H1 (cell line): Measurements from ENCODE around the gene C2orf72. TPM values are rescaled to one million over a fixed set of nuclear protein-coding genes. Genes with fewer than 3 reads are reported as not detected.

Experiments
- CTCF ChIA-PET: fragments of 300-600 bp; sonication (Branson Sonifier 250); formaldehyde crosslinking; loops from one replicate; lab custom pipeline; 2021; ENCODE audit not compliant: partially characterized antibody; lab: Charles Lee
- POLR2A ChIA-PET: fragments of 300-600 bp; sonication (Branson Sonifier 250); formaldehyde crosslinking; loops from one replicate; lab custom pipeline; 2021; ENCODE audit warnings: inconsistent platforms; ENCODE audit not compliant: partially characterized antibody; lab: Charles Lee
- DNase-seq, 2 experiments: peaks; one replicate each; pipeline versions ENCODE4 v3.0.0 to v3.0.0-alpha.2; 2010 to 2022; ENCODE audit warnings: low spot score in 2 of 2, low read depth in 1 of 2, mixed read lengths in 1 of 2
- FAIRE-seq: peaks from 2 replicates; lab custom pipeline; 2011; peaks lifted over from hg19 to GRCh38; lab: Jason Lieb, UNC
- H2AFZ ChIP-seq: 2 replicates; pipeline ENCODE4 v1.8.1; 2012; ENCODE audit warnings: low read length, inconsistent platforms
- H2AK5ac ChIP-seq: 2 replicates; pipeline ENCODE4 v1.6.1; 2013; ENCODE audit warnings: low read depth, low read length
- H2BK120ac ChIP-seq: replicated peaks from 2 replicates; pipeline ENCODE3; 2013; ENCODE audit warnings: low read depth, low read length, inconsistent platforms
- H2BK12ac ChIP-seq: 2 replicates; pipeline ENCODE4 v1.6.1; 2013; ENCODE audit warnings: low read depth, low read length
- H2BK15ac ChIP-seq: 2 replicates; pipeline ENCODE4 v1.6.1; 2013; ENCODE audit warnings: low read length
- H2BK20ac ChIP-seq: 2 replicates; pipeline ENCODE4 v1.6.1; 2013; ENCODE audit warnings: low read length
- H2BK5ac ChIP-seq: 2 replicates; pipeline ENCODE4 v1.6.1; 2013; ENCODE audit warnings: low read depth, low read length
- H3K14ac ChIP-seq: 2 replicates; pipeline ENCODE4 v1.6.1; 2013; ENCODE audit warnings: inconsistent platforms; ENCODE audit not compliant: insufficient read length
- H3K18ac ChIP-seq: 2 replicates; pipeline ENCODE4 v1.6.1; 2013; ENCODE audit warnings: low read length; ENCODE audit errors: extremely low read depth
- H3K23ac ChIP-seq: 2 replicates; pipeline ENCODE4 v1.6.1; 2013; ENCODE audit warnings: inconsistent platforms; ENCODE audit not compliant: insufficient read length
- H3K23me2 ChIP-seq: 2 replicates; pipeline ENCODE4 v1.6.1; 2013; ENCODE audit warnings: low read depth, low read length
- H3K27ac ChIP-seq: 2 replicates; pipeline ENCODE4 v1.6.1; 2011; ENCODE audit warnings: low read depth, low read length, inconsistent platforms
- H3K27me3 ChIP-seq, 4 experiments: replicated peaks in 1 of 4; 1 replicate in 1 of 4; 2 replicates in 3 of 4; pipeline versions ENCODE4 v1.6.1 to v1.8.1; 2011 to 2013; ENCODE audit warnings: low read length in 3 of 4, mild to moderate bottlenecking in 3 of 4, inconsistent platforms in 2 of 4, mixed read lengths in 2 of 4, moderate library complexity in 1 of 4; ENCODE audit not compliant: control insufficient read depth in 3 of 4, insufficient read depth in 3 of 4; ENCODE audit errors: extremely low read depth in 1 of 4
- H3K36me3 ChIP-seq, 4 experiments: 2 replicates each; pipeline versions ENCODE4 v1.6.1 to v1.8.1; 2011 to 2013; ENCODE audit warnings: mild to moderate bottlenecking in 4 of 4, low read length in 3 of 4, moderate library complexity in 2 of 4, control low read depth in 1 of 4, inconsistent platforms in 1 of 4; ENCODE audit not compliant: insufficient read depth in 4 of 4, control insufficient read depth in 2 of 4
- H3K4ac ChIP-seq: replicated peaks from 2 replicates; pipeline ENCODE3; 2013; ENCODE audit warnings: low read length, low read depth, mixed read lengths, inconsistent platforms; ENCODE audit not compliant: insufficient read length
- H3K4me1 ChIP-seq, 4 experiments: replicated peaks in 1 of 4; 1 replicate in 1 of 4; 2 replicates in 3 of 4; pipeline versions ENCODE4 v1.6.1 to v1.8.1; 2011 to 2013; ENCODE audit warnings: low read length in 3 of 4, inconsistent platforms in 2 of 4, mixed read lengths in 1 of 4; ENCODE audit not compliant: insufficient read depth in 4 of 4, control insufficient read depth in 3 of 4
- H3K4me2 ChIP-seq, 2 experiments: 2 replicates each; pipeline versions ENCODE4 v1.6.1 to v1.8.1; 2011 to 2013; ENCODE audit warnings: low read depth in 2 of 2, low read length in 2 of 2, control low read depth in 1 of 2, inconsistent platforms in 1 of 2, mild to moderate bottlenecking in 1 of 2; ENCODE audit not compliant: insufficient read depth in 1 of 2
- H3K4me3 ChIP-seq, 4 experiments: fragments of 200-600, 300-600 bp in 1 of 4; sonication (generic), shearing (Covaris generic), sonication (Bioruptor Twin) in 1 of 4; 2 replicates each; pipeline versions ENCODE4 v1.5.1 to v1.8.1; 2011 to 2016; ENCODE audit warnings: low read length in 4 of 4, low read depth in 3 of 4, control low read depth in 2 of 4, inconsistent platforms in 2 of 4, mild to moderate bottlenecking in 2 of 4, mixed read lengths in 1 of 4, moderate library complexity in 1 of 4; ENCODE audit not compliant: insufficient read depth in 2 of 4; ENCODE audit errors: extremely low read depth in 1 of 4
- H3K56ac ChIP-seq: replicated peaks from 2 replicates; pipeline ENCODE3; 2013; ENCODE audit warnings: low read depth, mild to moderate bottlenecking, mixed read lengths, low read length, inconsistent platforms; ENCODE audit not compliant: insufficient read length
- H3K79me1 ChIP-seq: 2 replicates; pipeline ENCODE4 v1.6.1; 2013; ENCODE audit warnings: low read depth, low read length, control low read depth
- H3K79me2 ChIP-seq, 2 experiments: 2 replicates each; pipeline versions ENCODE4 v1.6.1 to v1.8.1; 2012 to 2013; ENCODE audit warnings: low read length in 2 of 2, mild to moderate bottlenecking in 2 of 2, inconsistent platforms in 1 of 2; ENCODE audit not compliant: insufficient read depth in 2 of 2, control insufficient read depth in 1 of 2
- H3K9ac ChIP-seq, 4 experiments: replicated peaks in 1 of 4; 1 replicate in 1 of 4; 2 replicates in 3 of 4; pipeline versions ENCODE4 v1.6.1 to v1.8.1; 2011 to 2013; ENCODE audit warnings: low read depth in 3 of 4, low read length in 3 of 4, control low read depth in 2 of 4, mild to moderate bottlenecking in 2 of 4, moderate library complexity in 2 of 4, inconsistent platforms in 1 of 4; ENCODE audit errors: extremely low read depth in 1 of 4
- H3K9me3 ChIP-seq, 2 experiments: 2 replicates each; pipeline versions ENCODE4 v1.6.1 to v1.8.1; 2012 to 2013; ENCODE audit warnings: mild to moderate bottlenecking in 2 of 2, moderate library complexity in 2 of 2, control low read depth in 1 of 2, inconsistent platforms in 1 of 2, low read depth in 1 of 2, low read length in 1 of 2, mixed read lengths in 1 of 2; ENCODE audit not compliant: insufficient read depth in 2 of 2
- H4K20me1 ChIP-seq, 2 experiments: replicated peaks in 1 of 2; 2 replicates each; pipeline versions ENCODE3 to v1.8.1; 2011 to 2013; ENCODE audit warnings: inconsistent platforms in 2 of 2, low read length in 2 of 2, mild to moderate bottlenecking in 1 of 2; ENCODE audit not compliant: insufficient read depth in 2 of 2, control insufficient read depth in 1 of 2
- H4K5ac ChIP-seq: 2 replicates; pipeline ENCODE4 v1.6.1; 2013; ENCODE audit warnings: low read length, low read depth, mixed read lengths, inconsistent platforms; ENCODE audit not compliant: insufficient read length
- H4K8ac ChIP-seq: 2 replicates; pipeline ENCODE4 v1.8.0; 2013; ENCODE audit warnings: mild to moderate bottlenecking, moderate library complexity, low read length, inconsistent platforms; ENCODE audit not compliant: insufficient read depth; ENCODE audit errors: extremely low read depth
- H4K91ac ChIP-seq: replicated peaks from 2 replicates; pipeline ENCODE3; 2013; ENCODE audit warnings: low read length, mixed read lengths, inconsistent platforms; ENCODE audit not compliant: insufficient read length
- BRCA1 ChIP-seq: IDR thresholded peaks from 2 replicates; pipeline ENCODE4 v1.6.1; 2012; ENCODE audit warnings: low read depth, low read length, improper control_type of control experiment
- WGBS, 2 experiments: shearing (Covaris generic) in 1 of 2; methylation state at CpG; one replicate each; pipeline versions ENCODE4 v1.1.6 to v1.1.7; 2013 to 2015; ENCODE audit warnings: low lambda C conversion rate in 2 of 2, mixed read lengths in 2 of 2, inconsistent platforms in 1 of 2, low coverage in 1 of 2, missing lambda C conversion rate in 1 of 2; ENCODE audit not compliant: insufficient replicate concordance in 2 of 2, insufficient coverage in 1 of 2, insufficient read length in 1 of 2; ENCODE audit errors: extremely low coverage in 1 of 2, missing lambda C conversion rate in 1 of 2; 5-methylcytosine and 5-hydroxymethylcytosine counted together
- polyA plus RNA-seq, 7 experiments: library from polyadenylated mRNA; depleted of rRNA in 3 of 7; stranded (reverse) in 5 of 7; unstranded in 2 of 7; fragments of >200 nt in 5 of 7; fragments of 200-250 nt in 2 of 7; gene quantifications; 1 replicate in 5 of 7; 2 replicates in 1 of 7; 4 replicates in 1 of 7; pipeline versions ENCODE4 v1.2.1 to v1.2.3, GENCODE V29; 2011 to 2013; ENCODE audit warnings: missing spikeins in 2 of 7, mixed read lengths in 2 of 7
- total RNA-seq: library from RNA; stranded (reverse); fragmentation: NEBNext Ultra II Directional; extraction: Animal tissue kit (Norgen Biotek cat#: 25700); gene quantifications from 2 replicates; pipeline ENCODE4 v1.2.1, GENCODE V29; 2021

C2orf72 gene
- total and polyA plus RNA-seq, 2 of the 8 experiments (the other 6 are each of a cell fraction or from before 2014, with no cell fraction given) = 1.1 to 1.7 TPM

DNA sequence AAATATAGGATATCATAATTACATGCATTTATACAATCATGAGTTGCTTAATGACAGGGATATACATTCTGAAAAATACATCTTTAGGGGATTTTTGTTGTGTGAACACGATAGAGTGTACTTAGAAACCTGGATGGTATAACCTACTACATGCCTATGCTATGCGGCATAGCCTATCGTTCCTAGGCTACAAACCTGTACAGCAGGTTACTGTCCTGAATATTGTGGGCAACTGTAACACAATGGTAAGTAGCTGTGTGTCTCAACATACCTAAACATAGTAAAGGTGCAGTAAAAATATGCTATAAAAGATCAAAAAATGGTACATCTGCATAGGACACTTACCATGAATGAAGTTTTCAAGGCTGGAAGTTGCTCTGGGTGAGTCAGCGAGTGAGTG lies 6.5 kb downstream of the C2orf72 start:
- Histone ChIP-seq H4K5ac (no peak overlapping the region), H4K20me1 (no peaks in the 10 kb centered on the region), H2BK5ac (no peak overlapping the region), H3K79me1 (no peaks in the 10 kb centered on the region), H3K4me1 (no peaks in the 10 kb centered on the region; a peak in 2 of 7 replicates), H3K9me3 (no peaks in the 10 kb centered on the region), H3K23me2 (no peaks in the 10 kb centered on the region), H3K79me2 (no peaks in the 10 kb centered on the region), H2BK12ac (no peak overlapping the region), H3K27ac (no peak overlapping the region), H3K36me3 (no peaks in the 10 kb centered on the region), H3K4me2 (no peak overlapping the region), H3K4me3 (no peak overlapping the region), H3K23ac (no peak overlapping the region), H2BK120ac (no peak overlapping the region), H4K91ac (no peak overlapping the region), H3K14ac (no peak overlapping the region), H3K18ac (no peak overlapping the region), H3K4ac (no peak overlapping the region), H2AFZ (no peak overlapping the region), H3K56ac (no peak overlapping the region), H2BK20ac (no peak overlapping the region), H2BK15ac (no peak overlapping the region), H2AK5ac (no peak overlapping the region), H3K27me3 (peaks cover 1 to 12% (median 10%) of the 10 kb centered on the region in 4 experiments), H4K8ac (no peak overlapping the region), H3K9ac (no peak overlapping the region)
- no peak for DNase-seq
- ChIA-PET CTCF (interaction anchor here (1.5 to 7.2 kb wide), 2 partner anchors 9 to 14 kb away, joined by 3 to 38 read pairs; no protein-coding TSS in a partner anchor), POLR2A (no interaction called here)
- no peak for FAIRE-seq
- no peak for TF ChIP-seq BRCA1
- 85% methylated on average over 4 of the region's 4 CpGs; no CpG with 5 or more reads in 1 of the 2 experiments for WGBS, 2 experiments
